Dedifferentiated amniotic fluid mesenchymal stem cell (primary cell): ENCODE results near the gene PPIE.

Source experiments
- DNase-seq: peaks from one replicate; pipeline ENCODE4 v3.0.0-alpha.2; 2016; ENCODE audit errors: extremely low spot score

The PPIE gene

GRCh38 chr1:39805385-39805784 is 66.7 kb downstream of the PPIE start:
- DNase-seq = no peak

GRCh38 chr1:39808784-39809517 is 70.3 kb downstream of the PPIE start:
- no peak for DNase-seq

GRCh38 chr1:39812913-39813312 is 74.2 kb downstream of the PPIE start:
- DNase-seq = no peak
